Stimulated activated CD8-positive, alpha-beta memory T cell treated with anti-CD3 and anti-CD28 coated beads, Interleukin-15, amount 100 ng/mL, for 4 hours (primary cell): Measurements from ENCODE around the gene RPL22L1.
"Not testable (repeated sequence)": the region's sequence is repeated elsewhere in the genome, so short reads cannot be mapped to it uniquely, and the experiment has no call there.

Experiments
- DNase-seq, 2 donors: peaks; one replicate each; pipeline ENCODE4 v3.0.0-alpha.2; 2020; ENCODE audit warnings: low read depth in 2 of 2

Gene RPL22L1

DNA sequence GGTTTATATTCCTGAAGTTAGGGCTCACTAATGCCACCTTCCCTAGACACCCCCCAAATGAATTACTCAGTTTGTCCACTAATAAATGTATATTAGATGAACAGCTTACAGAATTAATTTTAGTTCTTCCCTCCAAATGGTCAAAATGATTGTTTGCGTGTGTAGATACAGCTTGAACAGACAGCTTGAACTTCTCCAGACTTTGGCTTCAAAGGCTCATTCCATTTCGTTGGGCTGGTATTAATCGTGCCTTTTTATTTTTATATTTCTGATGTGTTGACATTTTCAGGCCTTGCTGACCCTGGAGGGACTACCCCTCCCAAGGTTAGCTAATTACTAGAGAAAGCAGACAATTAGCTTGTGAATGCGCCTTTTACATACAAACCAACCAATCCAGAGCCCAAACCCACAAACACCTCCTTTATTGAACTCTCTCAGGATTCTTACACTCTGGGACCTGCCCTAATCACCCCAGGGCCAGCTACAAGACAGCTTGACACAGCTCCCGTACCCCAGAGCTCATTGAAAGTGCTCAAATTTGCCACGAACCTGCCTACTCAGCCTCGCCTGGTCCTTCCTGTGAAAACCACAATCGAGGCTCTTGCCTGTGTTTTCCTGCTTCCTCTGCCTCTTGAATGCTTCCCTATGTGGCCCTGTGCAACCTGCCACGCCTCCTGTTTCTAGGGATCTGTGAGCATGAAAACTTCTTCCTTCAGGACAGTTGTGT, 40.3 kb downstream of the RPL22L1 start:
- no peak for DNase-seq

DNA sequence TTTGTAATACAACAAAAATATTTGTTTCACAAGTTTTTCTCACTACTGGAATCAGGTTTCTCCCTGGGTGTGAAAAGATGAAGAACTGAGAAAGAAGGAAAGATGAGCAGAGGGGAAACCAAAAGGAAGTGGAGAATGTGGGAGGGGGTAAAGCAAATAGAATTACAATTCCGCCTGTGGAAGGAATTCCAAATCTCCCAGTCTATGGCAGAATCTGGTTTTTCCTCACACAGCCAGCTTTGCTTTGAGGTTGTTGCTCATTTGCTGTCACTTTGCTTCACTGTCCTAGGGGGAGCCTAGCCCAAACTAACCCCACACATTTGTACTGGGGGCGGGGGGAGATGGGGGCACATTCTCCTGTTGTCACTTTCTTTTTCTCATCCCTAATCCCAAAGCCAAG, 43.9 kb downstream of the RPL22L1 start:
- no peak for DNase-seq

- DNase-seq, result not testable (repeated sequence)
Observed at GRCh38 chr3:170823562-170823961, 46.4 kb downstream of the RPL22L1 start.

DNA sequence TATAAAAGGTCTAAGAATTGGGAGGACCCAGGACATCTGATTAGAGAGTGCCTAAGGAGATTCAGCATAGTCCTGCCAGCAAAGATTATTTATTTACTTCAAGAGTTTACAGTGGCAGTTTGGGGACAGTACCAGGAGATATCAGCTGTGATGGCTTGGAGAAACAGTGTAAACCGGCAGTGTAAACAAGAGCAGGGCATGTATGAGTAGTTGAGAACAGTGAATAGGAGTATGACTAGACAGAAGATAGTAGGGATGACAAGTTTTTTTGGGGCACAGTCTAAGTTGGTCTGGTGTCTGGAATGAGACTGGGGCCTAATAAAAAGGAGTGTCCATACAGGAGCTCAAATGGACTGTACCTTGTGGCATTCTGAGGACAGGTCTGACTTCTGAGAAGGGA, 51.7 kb downstream of the RPL22L1 start:
- not testable (repeated sequence) for DNase-seq

DNA sequence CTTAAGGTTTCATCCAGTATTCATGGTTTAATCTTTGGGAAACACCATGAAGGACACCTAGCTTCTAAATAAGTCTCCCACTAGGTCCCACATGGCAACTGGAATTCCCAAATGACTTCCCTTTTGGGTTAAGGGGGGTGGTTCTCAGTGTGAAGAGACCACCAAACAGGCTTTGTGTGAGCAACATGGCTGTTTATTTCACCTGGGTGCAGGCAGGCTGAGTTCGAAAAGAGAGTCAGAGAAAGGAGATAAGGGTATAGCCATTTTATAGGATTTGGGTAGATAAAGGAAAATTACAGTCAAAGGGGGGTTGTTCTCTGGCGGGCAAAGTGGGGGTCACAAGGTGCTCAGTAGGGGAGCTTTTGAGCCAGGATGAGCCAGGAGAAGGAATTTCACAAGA, 52.5 kb downstream of the RPL22L1 start:
- not testable (repeated sequence) for DNase-seq

DNA sequence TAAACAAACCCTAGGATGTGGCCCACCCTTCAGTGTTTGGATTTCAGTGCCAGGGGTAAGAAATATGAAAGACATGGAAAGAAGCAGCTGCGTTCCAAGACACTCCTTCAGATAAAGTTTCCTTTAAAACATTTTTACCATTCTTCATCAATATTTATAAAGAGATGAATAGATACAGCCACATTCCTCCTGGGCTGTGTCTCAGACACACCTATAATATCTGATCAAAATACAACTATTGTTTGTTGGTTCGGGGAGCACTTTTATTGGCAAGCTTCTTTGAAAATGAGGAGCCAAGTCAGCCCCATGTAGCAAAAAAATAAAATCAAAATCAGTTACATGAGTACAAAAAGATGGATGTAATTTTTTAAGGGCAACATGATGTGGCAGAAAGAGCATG, 53.2 kb downstream of the RPL22L1 start:
- no peak for DNase-seq

- no peak for DNase-seq
Observed at GRCh38 chr3:170816341-170816740, 53.7 kb downstream of the RPL22L1 start.

GRCh38 chr3:170815936-170816335, 54.1 kb downstream of the RPL22L1 start:
- DNase-seq, result no peak

DNA sequence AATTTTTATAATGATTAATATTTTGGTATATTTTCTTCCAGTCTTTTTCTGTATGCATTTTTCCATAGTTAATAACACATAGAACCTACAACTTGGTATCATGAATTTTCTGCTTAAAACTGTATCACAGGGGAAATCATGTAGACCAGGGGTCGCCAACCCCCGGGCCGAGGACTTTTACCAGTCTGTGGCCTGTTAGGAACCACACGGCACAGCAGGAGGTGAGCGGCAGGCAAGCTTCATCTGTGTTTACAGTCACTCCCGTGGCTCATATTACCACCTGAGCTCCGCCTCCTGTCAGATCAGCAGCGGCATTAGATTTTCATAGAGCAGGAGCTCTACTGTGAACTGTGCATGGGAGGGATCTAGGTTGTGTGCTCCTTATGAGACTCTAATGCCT, 54.7 kb downstream of the RPL22L1 start:
- no peak for DNase-seq
